Fibroblast of lung (primary cell): ENCODE data around the gene OR4D9.

Experiments
- CTCF ChIP-seq, 2 donors: IDR thresholded peaks in 1 of 2; conservative IDR thresholded peaks in 1 of 2; 1 replicate in 1 of 2; 2 replicates in 1 of 2; pipeline ENCODE4 v1.5.1; 2011 to 2012; ENCODE audit warnings: low read length in 2 of 2, control low read depth in 1 of 2, inconsistent platforms in 1 of 2, low read depth in 1 of 2, mild to moderate bottlenecking in 1 of 2
- EZH2 ChIP-seq: IDR thresholded peaks from 2 replicates; pipeline ENCODE4 v1.5.1; 2012; ENCODE audit warnings: low read length, control low read depth, mild to moderate bottlenecking; ENCODE audit errors: missing control alignments

GRCh38 chr11:59545179-59546020 lies 34.1 kb downstream of the OR4D9 start:
- TF ChIP-seq CTCF (conservative IDR thresholded peaks at IDR 0.05 in 1 of 2, IDR thresholded peaks at IDR 0.05 in 1 of 2; ENCODE audit: low read depth in 1 of 2, low read length in 2 of 2): no peak
- no peak for TF ChIP-seq EZH2
